Measurements from ENCODE around the gene KISS1R.

- TF ChIP-seq POLR2A (IDR thresholded peaks at IDR 0.05; ENCODE audit: low read depth, low read length) (no peak), POLR2AphosphoS5 (IDR thresholded peaks at IDR 0.05; ENCODE audit: low read depth, low read length) (no peak), TAF1 (IDR thresholded peaks at IDR 0.05; ENCODE audit: low read depth, low read length) (no peak), SPI1 (IDR thresholded peaks at IDR 0.05; ENCODE audit: low read depth, low read length) (no peak)
Observed at GRCh38 chr19:876780-877314, 40.3 kb upstream of the KISS1R start.
